Spleen (tissue), 11 donors: Measurements from ENCODE around the gene RAD54L. TPM values are rescaled to one million over a fixed set of nuclear protein-coding genes. Genes with fewer than 3 reads are reported as not detected.
"Not testable (repeated sequence)": the region's sequence is repeated elsewhere in the genome, so short reads cannot be mapped to it uniquely, and the experiment has no call there.

Source experiments
- DNase-seq: peaks from one replicate; pipeline ENCODE4 v3.0.0-alpha.2; 2020
- H3K27ac ChIP-seq, 8 donors: fragments of 200-600 bp; sonication (generic) in 7 of 8; 1 replicate in 4 of 8; 2 replicates in 4 of 8; pipeline versions ENCODE4 v1.5.0 to v1.8.0; 2016 to 2021; ENCODE audit warnings: inconsistent platforms in 4 of 8, mild to moderate bottlenecking in 4 of 8, moderate library complexity in 1 of 8
- H3K27me3 ChIP-seq, 7 donors: fragments of 200-600 bp; sonication (generic) in 6 of 7; replicated peaks in 1 of 7; 1 replicate in 4 of 7; 2 replicates in 3 of 7; pipeline versions ENCODE4 v1.5.0 to v1.8.0; 2016 to 2021; ENCODE audit warnings: inconsistent platforms in 3 of 7, mild to moderate bottlenecking in 1 of 7
- H3K36me3 ChIP-seq, 6 donors: fragments of 200-600 bp; sonication (generic) in 5 of 6; 1 replicate in 4 of 6; 2 replicates in 2 of 6; pipeline versions ENCODE4 v1.5.0 to v1.8.0; 2016 to 2021; ENCODE audit warnings: inconsistent platforms in 2 of 6
- H3K4me1 ChIP-seq, 6 donors: fragments of 200-600 bp; sonication (generic) in 5 of 6; 1 replicate in 3 of 6; 2 replicates in 3 of 6; pipeline versions ENCODE4 v1.5.0 to v1.8.0; 2016 to 2021; ENCODE audit warnings: inconsistent platforms in 3 of 6
- H3K4me3 ChIP-seq, 8 donors: fragments of 200-600 bp; sonication (generic) in 7 of 8; 1 replicate in 4 of 8; 2 replicates in 4 of 8; pipeline versions ENCODE4 v1.5.0 to v1.8.0; 2016 to 2021; ENCODE audit warnings: inconsistent platforms in 4 of 8, mild to moderate bottlenecking in 4 of 8, moderate library complexity in 2 of 8
- H3K9me3 ChIP-seq, 8 donors: fragments of 200-600 bp; sonication (generic) in 7 of 8; 1 replicate in 4 of 8; 2 replicates in 4 of 8; pipeline versions ENCODE4 v1.5.0 to v1.8.0; 2016 to 2021; ENCODE audit warnings: inconsistent platforms in 4 of 8
- CTCF ChIP-seq, 11 experiments: fragments of 200-600 bp in 7 of 11; fragments of 450-650 bp in 4 of 11; sonication (generic) in 4 of 11; IDR thresholded peaks in 8 of 11; conservative IDR thresholded peaks in 3 of 11; 1 replicate in 7 of 11; 2 replicates in 4 of 11; pipeline versions ENCODE4 v1.4.0 to v1.8.0; 2016 to 2021; ENCODE audit warnings: antibody characterized with exemption in 11 of 11, inconsistent platforms in 4 of 11, mild to moderate bottlenecking in 1 of 11
- POLR2A ChIP-seq, 3 donors: fragments of 450-650 bp; IDR thresholded peaks; one replicate each; pipeline ENCODE4 v1.5.1; 2017; ENCODE audit warnings: antibody characterized with exemption in 3 of 3, mild to moderate bottlenecking in 1 of 3
- POLR2AphosphoS5 ChIP-seq, 3 donors: sonication (generic); formaldehyde crosslinking; IDR thresholded peaks; one replicate each; pipeline ENCODE4 v1.5.1; 2017; ENCODE audit warnings: antibody characterized with exemption in 3 of 3
- whole genome bisulfite sequencing, 5 donors: extraction: QIAGEN DNeasy Blood & Tissue Kit in 3 of 5; methylation state at CpG; one replicate each; pipeline versions ENCODE4 v1.1.5 to v1.1.7; 2013 to 2018; 5-methylcytosine and 5-hydroxymethylcytosine counted together
- intact Hi-C: fragments of 100-400 bp; cut with DNase I; formaldehyde crosslinking; loops from one replicate; pipeline ENCODE4 v1.15.0; 2023; ENCODE audit warnings: low total_unique reads
- polyA plus RNA-seq, 3 donors: library from polyadenylated mRNA; stranded (reverse); fragments of 200-250 nt; gene quantifications; one replicate each; pipeline ENCODE4 v1.2.1, GENCODE V29; 2013
- total RNA-seq, 7 donors: library from RNA; depleted of rRNA in 3 of 7; stranded (reverse); fragments of >200 nt in 3 of 7; fragmentation: NEBNext Ultra II Directional in 4 of 7; extraction: Animal tissue kit (Norgen Biotek cat#: 25700) in 4 of 7; gene quantifications; one replicate each; pipeline versions ENCODE4 v1.1.0 to v1.2.1, GENCODE V29; 2016 to 2021
- donor health status: healthy with polysubstance abuse.
- donor health status: DM: no; HTN: no; CAD: no; lungs with moderate emphysema.
- donor health status: DM: no; HTN: no; CAD: no.
- donor health status: Bipolar disorder and iron deficiency.
- donor health status: healthy.
- donor health status: DM: no; HTN: no; CAD: no.
- donor health status: DM: yes; HTN: yes; CAD: no.

The RAD54L gene
- total and polyA plus RNA-seq, 10 donors, result 2.4 to 9.2 (median 2.9) TPM

- H3K4me1 ChIP-seq, result no peaks in the 10 kb centered on the region
- WGBS, 5 donors, result 84 to 95% (median 91%) methylated on average over 3 of the region's 3 CpGs
- H3K4me3 ChIP-seq, result no peak overlapping the region
- no peak for DNase-seq
- intact Hi-C loops, result no loop called here
- H3K27ac ChIP-seq, result no peak overlapping the region
- no peaks in the 10 kb centered on the region for H3K9me3 ChIP-seq
- TF ChIP-seq POLR2AphosphoS5 (IDR thresholded peaks at IDR 0.05) (no peak), POLR2A (IDR thresholded peaks at IDR 0.05) (no peak), CTCF (IDR thresholded peaks at IDR 0.05 in 8 of 11, conservative IDR thresholded peaks at IDR 0.05 in 3 of 11) (no peak)
- no peaks in the 10 kb centered on the region for H3K27me3 ChIP-seq
- H3K36me3 ChIP-seq, result peaks cover 3 to 83% (median 67%) of the 10 kb centered on the region in 6 donors
Measured at GRCh38 chr1:46315669-46316403, 68.3 kb downstream of the RAD54L start.

GRCh38 chr1:46317323-46317722 lies 69.8 kb downstream of the RAD54L start:
- Histone ChIP-seq H3K4me3 (no peak overlapping the region), H3K4me1 (no peaks in the 10 kb centered on the region), H3K27ac (no peak overlapping the region), H3K36me3 (peaks cover 0 to 68% (median 52%) of the 10 kb centered on the region in 6 donors), H3K27me3 (no peaks in the 10 kb centered on the region), H3K9me3 (no peaks in the 10 kb centered on the region)
- TF ChIP-seq CTCF (IDR thresholded peaks at IDR 0.05 in 8 of 11, conservative IDR thresholded peaks at IDR 0.05 in 3 of 11) (no peak), POLR2A (IDR thresholded peaks at IDR 0.05) (no peak), POLR2AphosphoS5 (IDR thresholded peaks at IDR 0.05) (no peak)
- no peak for DNase-seq
- 91 to 100% (median 95%) methylated on average over 1 of the region's 1 CpG for WGBS, 5 donors
- intact Hi-C loops, result no loop called here

GRCh38 chr1:46319301-46319700 lies 71.7 kb downstream of the RAD54L start:
- H3K27me3 ChIP-seq, H3K9me3 ChIP-seq, intact Hi-C loops, H3K4me1 ChIP-seq, H3K4me3 ChIP-seq, H3K27ac ChIP-seq, DNase-seq: not testable (repeated sequence)
- WGBS, 5 donors, result 91 to 97% (median 93%) methylated on average over 6 of the region's 6 CpGs
- H3K36me3 ChIP-seq, result peaks cover 0 to 48% (median 32%) of the 10 kb centered on the region in 6 donors

GRCh38 chr1:46319960-46320914 lies 72.7 kb downstream of the RAD54L start:
- H3K27ac ChIP-seq, intact Hi-C loops, H3K4me3 ChIP-seq, H3K4me1 ChIP-seq, DNase-seq, H3K9me3 ChIP-seq, H3K27me3 ChIP-seq: not testable (repeated sequence)
- peaks cover 0 to 39% (median 23%) of the 10 kb centered on the region in 6 donors for H3K36me3 ChIP-seq
- 85 to 95% (median 90%) methylated on average over 10 to 13 of the region's 13 CpGs for WGBS, 5 donors

- intact Hi-C loops, H3K27me3 ChIP-seq, H3K4me3 ChIP-seq, H3K27ac ChIP-seq, DNase-seq, H3K4me1 ChIP-seq: not testable (repeated sequence)
- 82 to 97% (median 94%) methylated on average over 6 of the region's 6 CpGs for WGBS, 5 donors
- peaks cover 0 to 19% (median 5%) of the 10 kb centered on the region in 6 donors for H3K36me3 ChIP-seq
- peaks cover 0 to 11% (median 0%) of the 10 kb centered on the region in 8 donors for H3K9me3 ChIP-seq
Measured at GRCh38 chr1:46322191-46322590, 74.6 kb downstream of the RAD54L start.

- H3K36me3 ChIP-seq, H3K27me3 ChIP-seq, intact Hi-C loops, H3K4me1 ChIP-seq, H3K4me3 ChIP-seq, DNase-seq: not testable (repeated sequence)
- 77 to 87% (median 83%) methylated on average over 11 of the region's 11 CpGs for WGBS, 5 donors
- Histone ChIP-seq H3K9me3 (peaks cover 0 to 11% (median 0%) of the 10 kb centered on the region in 8 donors), H3K27ac (peak overlapping the region in 3 of 8 donors; percentile 50 to 72 (median 70))
Measured at GRCh38 chr1:46325285-46326076, 77.9 kb downstream of the RAD54L start.
